T-helper 2 cell treated with Interferon-gamma antibody and Interleukin-4, amounts not matched to agents 100 ng/mL and 5 ng/mL, for 36 hours (primary cell): ENCODE data around the gene CROCC2. TPM values are rescaled to one million over a fixed set of nuclear protein-coding genes. Genes with fewer than 3 reads are reported as not detected.

Source experiments
- intact Hi-C: fragments of 100-400 bp; cut with micrococcal nuclease; formaldehyde crosslinking; loops from one replicate; pipeline ENCODE4 v1.15.1; 2023
- total RNA-seq: library from RNA; stranded (reverse); gene quantifications from 2 replicates; pipeline ENCODE4 v1.2.3, GENCODE V29; 2022

CROCC2 gene
- total RNA-seq, 1 donor from 2014 or later, result not detected

DNA sequence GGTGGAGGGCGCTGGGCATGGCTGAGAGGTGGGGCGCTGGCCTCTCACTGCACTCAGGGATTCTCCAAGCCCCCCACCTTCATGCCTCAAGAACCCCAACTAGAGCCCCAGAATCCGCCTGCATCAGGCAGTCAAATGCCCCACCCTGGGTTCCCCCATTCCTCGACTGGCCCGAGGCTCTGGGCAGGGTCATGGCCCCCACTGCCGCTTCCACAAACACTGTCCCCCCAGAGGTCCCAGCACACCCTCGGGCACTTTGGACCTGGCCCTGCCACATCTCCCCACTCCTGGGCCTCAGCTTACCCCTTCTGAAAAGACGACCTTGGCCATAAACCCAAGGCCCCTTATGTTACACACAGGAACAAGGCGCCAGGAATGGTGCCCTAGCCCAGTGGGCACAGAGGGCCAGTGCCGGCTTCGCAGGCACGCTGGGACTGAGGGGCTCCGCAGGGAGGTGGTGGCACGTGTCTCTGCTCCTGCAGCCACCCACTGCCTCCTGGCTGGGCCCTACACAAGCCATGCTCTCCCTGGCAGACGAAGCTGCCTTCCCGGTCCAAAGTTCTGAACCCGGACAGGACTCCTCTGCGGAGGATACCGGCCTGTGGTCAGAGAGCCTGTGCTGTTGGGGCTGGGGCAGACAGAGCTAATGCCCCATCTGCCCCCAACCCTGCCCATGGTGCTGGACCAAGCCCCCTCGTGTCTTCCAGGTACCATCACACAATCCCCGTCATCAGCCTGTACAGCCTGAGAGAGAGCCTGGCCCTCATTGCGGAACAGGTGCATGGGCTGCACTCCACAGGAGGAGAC, 30.7 kb upstream of the CROCC2 start:
- intact Hi-C loops, result no loop called here

GRCh38 chr2:240876035-240876474, 30.1 kb upstream of the CROCC2 start:
- intact Hi-C loops, result no loop called here

DNA sequence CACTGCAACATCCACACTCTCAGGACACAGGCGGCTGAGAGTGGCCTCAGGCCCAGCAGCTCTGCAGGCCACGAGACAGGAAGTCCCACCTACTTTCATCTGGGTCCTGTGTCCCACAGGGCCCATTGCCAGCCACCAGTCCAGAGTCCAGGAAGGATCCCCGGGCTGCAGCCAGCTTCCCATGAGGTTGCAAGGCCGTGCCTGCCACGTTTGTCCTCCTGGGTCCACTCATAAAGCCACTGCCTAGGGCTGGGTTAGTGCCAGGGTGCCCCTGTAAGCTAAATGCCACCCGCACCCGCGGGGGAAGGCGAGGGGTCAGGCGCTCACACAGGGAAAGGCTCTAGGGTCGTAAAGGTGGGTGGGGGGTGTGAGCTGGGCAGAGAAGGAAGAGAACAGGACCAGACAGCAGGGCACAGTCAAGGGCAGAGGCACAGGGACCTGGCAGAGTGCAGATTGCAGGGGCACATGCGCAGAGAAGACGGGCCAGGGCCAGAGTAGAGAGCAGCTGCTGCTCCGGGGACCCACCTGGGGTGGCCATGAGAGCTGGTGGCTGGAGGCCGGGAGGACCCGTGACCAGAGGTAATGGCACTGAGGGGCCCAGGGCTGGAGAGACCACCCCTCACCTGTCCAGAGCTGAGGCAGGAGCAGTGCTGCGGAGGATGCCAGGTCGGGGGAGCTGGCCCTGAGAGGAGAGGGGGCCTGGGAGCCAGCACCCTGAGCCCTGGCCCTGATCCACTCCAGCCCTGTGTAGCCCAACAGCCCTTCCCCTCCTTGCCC, 29.5 kb upstream of the CROCC2 start:
- intact Hi-C loops, result no loop called here

GRCh38 chr2:240877460-240878340, 28.4 kb upstream of the CROCC2 start:
- intact Hi-C loops, result no loop called here

DNA sequence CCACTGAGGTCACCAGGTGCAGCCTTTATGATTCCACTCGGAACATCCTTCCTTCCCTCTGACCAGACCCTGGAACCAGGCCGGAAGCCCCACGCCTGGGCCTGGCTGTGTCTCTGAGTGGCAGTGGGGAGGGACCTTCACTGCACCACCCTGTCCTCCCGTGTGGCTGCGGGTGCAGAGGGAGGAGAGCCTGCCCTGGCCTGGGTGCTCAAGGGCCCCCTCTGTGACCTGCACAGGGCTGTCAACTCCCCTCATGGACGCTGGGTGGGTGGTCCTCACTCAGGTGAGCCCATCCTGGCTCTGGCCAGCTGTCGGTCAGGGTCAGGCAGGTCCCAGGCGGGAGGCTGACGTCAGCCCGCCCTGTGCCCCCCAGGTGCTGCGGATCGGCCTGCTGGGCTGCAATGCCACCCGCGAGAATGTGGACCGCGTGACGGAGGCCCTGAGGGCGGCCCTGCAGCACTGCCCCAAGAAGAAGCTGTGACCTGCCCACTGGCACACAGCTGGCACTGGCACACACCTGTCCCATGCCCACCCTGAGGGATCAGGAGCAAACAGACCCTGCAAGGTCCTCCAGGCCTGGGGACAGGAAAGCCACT, 27.7 kb upstream of the CROCC2 start:
- intact Hi-C loops, result no loop called here

DNA sequence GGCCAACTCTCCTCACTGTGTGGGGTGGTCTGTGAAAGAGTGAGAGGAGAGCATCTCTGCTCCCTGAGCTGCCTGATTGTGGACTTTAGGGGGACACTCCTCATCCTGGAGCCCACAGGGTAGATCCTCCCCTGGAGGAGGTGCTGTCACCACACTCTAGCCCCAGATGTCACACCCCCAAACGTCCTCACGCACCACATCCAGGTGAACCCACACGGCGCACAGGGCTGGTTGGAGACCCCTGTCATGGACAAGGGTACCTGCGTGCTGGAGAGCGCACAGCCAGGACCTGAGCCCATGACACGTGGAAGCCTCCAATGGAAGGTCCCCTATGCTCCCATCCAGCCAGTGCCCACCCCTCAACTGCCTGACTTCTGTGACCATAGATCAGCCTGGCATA, 27.0 kb upstream of the CROCC2 start:
- intact Hi-C loops, result no loop called here

DNA sequence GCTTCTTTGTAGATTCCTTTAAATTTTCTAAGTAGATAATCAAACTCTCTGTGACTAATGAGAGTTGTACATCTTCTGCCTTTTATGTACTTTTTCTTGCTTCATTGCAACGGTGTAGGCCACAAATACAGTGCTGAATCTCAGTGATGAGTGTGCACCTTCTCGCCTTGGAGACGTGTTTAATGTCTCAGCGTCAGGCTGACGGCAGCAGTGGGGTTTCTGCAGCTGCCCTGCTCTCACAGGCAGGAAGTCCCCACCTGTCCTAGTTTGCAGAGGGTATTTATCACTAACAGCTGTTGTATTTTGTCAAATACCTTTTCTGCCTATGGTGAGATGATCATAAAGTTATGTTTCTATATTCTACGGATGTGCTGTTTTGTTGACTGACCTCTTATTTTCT, 24.2 kb upstream of the CROCC2 start:
- intact Hi-C loops, result no loop called here

DNA sequence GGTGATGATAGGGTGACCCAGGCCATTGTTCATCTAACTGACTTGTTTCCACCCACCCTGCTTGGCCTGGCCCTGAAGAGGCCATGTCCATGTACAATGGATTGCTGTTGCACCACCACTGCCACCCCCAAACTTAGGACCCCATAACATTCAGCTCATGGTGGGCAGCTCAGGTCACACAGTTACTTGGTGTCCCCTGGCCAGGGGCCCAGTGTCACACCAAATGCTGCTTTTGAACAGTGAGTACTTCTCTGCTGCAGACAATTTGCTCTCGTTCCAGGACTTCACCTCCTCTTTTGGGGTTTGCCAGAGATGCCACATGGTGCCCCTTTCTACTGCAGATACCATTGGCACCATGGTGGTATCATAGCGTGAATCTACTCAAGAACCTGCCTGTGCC, 21.9 kb upstream of the CROCC2 start:
- intact Hi-C loops, result no loop called here

DNA sequence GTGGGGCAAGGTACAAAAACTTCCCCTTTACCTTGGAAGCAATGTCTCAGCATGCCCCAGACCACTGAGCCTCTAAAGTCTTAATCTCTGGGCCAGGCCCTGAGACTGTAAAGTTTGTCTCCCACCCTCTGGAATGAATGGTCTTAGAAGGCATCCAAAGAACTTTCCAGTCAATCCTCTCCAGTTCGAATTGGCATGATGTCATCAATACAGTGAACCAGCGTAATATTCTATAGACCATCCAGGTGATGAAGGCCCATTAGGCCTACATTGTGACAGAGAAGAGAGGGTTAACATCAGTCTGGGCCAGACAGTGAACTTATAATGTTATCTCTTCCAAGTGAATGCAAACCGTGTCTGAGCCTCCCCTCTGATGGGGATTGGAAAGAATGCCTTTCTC, 21.4 kb upstream of the CROCC2 start:
- intact Hi-C loops, result no loop called here

DNA sequence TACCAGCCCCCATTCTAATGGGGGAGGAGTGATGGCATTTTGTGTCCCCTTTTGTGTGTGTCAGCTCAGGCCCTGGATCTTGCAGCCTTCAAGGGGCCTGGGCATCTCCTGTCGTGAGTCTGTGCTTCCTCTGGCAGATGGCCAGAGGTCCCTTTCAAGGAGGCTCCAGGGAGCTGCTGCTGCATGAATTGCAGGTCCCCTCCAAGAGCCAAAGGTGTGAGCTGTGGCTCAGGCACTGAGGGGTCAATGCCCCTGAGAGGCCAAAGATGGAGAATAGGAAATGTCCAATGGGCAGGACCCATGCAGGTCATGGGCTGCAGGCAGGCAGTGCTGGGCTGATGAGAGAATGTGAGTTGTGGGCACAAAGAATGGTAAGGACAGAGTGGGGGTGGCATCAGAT, 20.6 kb upstream of the CROCC2 start:
- intact Hi-C loops, result no loop called here

DNA sequence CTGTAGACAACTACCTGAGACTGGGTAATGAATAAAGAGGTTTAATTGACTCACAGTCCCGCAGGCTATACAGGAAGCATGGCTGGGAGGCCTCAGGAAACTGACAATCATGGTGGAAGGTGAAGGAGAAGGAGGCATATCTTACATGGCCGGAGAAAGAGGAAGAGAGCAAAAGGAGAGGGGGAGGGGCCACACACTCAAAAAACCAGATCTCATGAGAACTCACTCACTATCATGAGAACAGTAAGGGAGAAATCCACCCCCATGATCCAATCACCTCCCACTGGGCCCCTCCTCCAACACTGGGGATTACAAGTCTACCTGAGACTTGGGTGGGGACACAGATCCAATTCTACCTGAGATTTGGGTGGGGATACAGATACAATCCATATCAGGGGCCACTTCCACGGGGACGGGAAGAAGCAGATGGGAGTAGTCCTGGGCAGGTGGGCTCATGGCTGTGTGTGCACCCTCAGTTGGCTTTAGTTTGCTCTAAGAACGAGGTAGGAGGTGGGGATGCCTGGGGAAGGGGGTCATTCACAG, 20.0 kb upstream of the CROCC2 start:
- intact Hi-C loops, result no loop called here

- intact Hi-C loops, result no loop called here
Measured at GRCh38 chr2:240886678-240887609, 19.2 kb upstream of the CROCC2 start.

- intact Hi-C loops, result no loop called here
Measured at GRCh38 chr2:240887631-240888030, 18.5 kb upstream of the CROCC2 start.

GRCh38 chr2:240888130-240888889, 17.8 kb upstream of the CROCC2 start:
- intact Hi-C loops, result no loop called here

DNA sequence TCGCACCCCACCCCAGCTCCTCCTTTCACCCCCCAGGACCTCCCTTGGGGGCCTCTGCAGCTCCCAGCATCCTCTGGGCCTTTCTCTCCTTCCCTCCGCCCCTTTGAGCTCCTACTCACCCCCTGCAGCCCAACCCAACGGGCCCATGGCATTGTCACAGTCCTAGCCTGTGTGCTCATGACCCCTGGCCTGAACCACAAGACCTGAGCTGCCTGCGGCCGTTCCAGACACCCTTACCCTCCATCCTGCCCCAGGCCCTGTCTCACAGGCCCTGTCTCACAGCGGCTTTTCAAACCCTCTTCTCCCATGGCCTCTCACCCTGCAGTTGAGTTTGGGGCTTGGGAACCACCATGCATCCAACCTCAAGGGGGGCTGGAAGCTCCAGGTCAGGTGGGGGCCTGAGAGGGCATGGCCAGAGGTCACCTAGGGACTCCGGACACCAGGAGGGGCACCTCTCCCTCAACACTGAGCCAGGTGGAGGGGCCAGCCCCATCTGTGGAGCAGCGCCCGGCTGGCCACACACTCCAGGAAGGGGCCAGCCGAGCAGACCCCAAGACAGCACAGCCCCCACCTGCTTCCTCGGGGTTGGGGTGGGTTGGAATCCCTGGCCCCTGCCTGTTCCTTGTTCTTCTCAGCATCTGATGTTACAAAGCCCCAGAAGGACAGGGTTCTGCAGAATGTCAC, 17.1 kb upstream of the CROCC2 start:
- intact Hi-C loops, result no loop called here

DNA sequence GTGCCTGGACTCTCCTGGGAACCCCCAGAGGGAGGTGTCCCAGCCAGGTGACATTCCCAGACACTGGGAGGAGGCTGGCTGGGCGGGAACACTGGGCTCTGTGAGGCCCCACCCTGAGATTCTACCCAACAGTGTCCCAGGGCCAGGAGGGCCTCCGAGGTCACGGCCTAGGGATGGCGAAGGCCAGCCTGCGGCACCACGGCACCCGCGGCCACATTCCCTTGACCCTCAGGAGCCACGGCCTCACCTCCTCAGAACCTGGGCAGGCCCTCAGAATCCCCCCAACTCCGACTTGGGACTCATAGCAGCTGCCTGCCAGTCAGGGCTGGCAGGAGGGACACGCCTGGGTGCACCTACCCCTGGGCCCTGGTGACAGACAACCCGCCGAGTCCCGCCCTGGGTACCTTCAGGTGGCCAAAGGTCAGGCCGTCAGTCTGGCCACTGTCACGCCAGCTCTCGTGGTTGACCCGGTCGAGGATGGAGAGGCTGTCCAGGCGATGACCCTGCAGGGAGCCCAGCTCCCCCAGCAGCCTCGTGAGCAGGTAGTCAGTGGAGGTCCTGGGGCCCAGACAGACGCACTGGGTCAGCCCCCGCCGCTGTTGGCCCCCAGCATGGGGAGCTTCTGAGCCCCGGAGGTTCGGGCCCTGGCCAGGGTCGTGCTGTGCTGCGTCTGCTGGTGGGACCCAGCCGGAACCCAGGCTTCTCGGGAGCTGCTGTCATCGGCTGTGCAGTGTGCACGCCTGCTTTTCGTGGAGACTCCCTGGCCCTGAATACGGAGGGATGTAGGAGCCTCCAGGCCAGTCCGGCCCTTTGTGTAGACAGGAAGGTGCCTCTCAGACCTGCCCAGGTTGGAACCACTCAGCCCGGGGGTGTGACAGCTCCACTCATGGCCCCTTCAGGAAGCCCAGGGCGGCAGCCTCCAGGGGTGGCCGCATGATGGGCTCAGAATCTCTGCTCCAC, 16.3 kb upstream of the CROCC2 start:
- intact Hi-C loops, result no loop called here

- intact Hi-C loops, result no loop called here
Measured at GRCh38 chr2:240890691-240891090, 15.4 kb upstream of the CROCC2 start.
